22Rv1 (cell line): ENCODE data around the gene XCR1.

Source experiments
- H3K27ac ChIP-seq: fragments of 450-650 bp; 2 replicates; pipeline ENCODE4 v1.5.1; 2017
- CTCF ChIP-seq: fragments of 450-650 bp; IDR thresholded peaks from 2 replicates; pipeline ENCODE4 v1.5.1; 2017; ENCODE audit warnings: mild to moderate bottlenecking
- ZFX ChIP-seq: fragments of 450-650 bp; IDR thresholded peaks from 2 replicates; pipeline ENCODE4 v1.6.1; 2017; ENCODE audit warnings: antibody characterized with exemption, borderline replicate concordance

Gene XCR1

DNA sequence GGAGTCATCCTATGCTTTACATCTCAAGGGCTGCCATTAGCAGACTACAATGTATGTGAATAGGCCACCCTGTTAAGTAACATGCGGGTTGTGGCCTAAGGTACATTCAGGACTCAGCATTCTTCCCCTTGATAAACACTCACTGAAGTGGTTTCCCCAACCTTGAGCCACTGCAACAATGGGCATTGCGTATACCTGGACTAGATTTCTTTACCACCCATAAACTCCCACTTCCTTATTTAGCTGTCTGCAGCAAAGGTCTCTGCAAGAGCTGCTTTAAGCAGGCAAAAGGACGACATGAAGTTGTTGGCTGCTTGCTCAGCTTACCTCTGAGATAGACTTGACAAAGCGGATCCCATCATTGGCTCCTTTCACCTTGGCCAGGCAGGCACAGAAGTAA is 47.9 kb downstream of the XCR1 start:
- TF ChIP-seq CTCF, result no peak
- TF ChIP-seq ZFX, result no peak
- no peak overlapping the region for H3K27ac ChIP-seq

DNA sequence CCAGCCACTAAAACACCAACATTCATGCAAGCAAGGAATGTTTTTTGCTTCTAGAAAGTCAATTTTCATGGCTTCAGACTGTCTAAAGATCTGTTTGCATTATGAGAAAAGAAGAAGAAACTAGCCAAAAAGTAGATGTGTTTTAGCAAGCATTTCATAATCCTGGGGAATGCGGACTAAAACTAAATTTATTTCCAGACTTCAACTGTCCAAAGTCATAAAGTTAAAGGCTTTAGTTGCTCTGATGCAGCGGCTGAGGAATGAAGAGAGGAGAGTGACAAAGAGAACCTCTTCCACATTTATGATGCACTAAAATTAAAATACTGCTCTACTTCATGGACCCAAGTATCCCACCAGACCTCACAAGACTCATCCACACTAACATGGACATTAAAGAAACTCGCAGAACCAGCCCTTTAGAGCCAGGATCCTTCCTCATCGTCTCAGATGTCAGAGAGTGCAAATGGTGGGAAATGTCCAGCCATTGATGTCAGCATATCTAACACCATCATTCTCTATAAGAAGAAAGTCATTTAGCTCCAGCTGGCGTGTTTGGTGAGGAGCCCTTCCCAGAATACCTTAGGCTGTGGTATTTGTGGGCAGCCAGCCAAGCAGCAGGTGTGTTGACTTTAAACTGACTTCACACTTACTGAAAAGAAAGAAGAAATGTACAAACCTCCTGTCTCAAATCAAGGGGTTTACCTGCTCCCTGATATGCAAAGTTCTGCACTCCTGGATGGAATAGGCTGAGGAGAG is 49.1 kb downstream of the XCR1 start:
- no peak overlapping the region for H3K27ac ChIP-seq
- TF ChIP-seq CTCF (no peak), ZFX (no peak)

- no peak for TF ChIP-seq ZFX
- TF ChIP-seq CTCF, result no peak
- no peak overlapping the region for H3K27ac ChIP-seq
Observed at GRCh38 chr3:45976191-45977091, 50.8 kb downstream of the XCR1 start.

- no peak for TF ChIP-seq ZFX
- TF ChIP-seq CTCF, result no peak
- H3K27ac ChIP-seq, result no peak overlapping the region
Observed at GRCh38 chr3:45975686-45976085, 51.6 kb downstream of the XCR1 start.

- TF ChIP-seq ZFX, result no peak
- TF ChIP-seq CTCF, result no peak
- H3K27ac ChIP-seq, result no peak overlapping the region
Observed at GRCh38 chr3:45974686-45975085, 52.6 kb downstream of the XCR1 start.

- no peak overlapping the region for H3K27ac ChIP-seq
- TF ChIP-seq CTCF (no peak), ZFX (no peak)
Observed at GRCh38 chr3:45972534-45973402, 54.5 kb downstream of the XCR1 start.
